ENCODE data around the gene TAS2R7.

TAS2R7 gene

DNA sequence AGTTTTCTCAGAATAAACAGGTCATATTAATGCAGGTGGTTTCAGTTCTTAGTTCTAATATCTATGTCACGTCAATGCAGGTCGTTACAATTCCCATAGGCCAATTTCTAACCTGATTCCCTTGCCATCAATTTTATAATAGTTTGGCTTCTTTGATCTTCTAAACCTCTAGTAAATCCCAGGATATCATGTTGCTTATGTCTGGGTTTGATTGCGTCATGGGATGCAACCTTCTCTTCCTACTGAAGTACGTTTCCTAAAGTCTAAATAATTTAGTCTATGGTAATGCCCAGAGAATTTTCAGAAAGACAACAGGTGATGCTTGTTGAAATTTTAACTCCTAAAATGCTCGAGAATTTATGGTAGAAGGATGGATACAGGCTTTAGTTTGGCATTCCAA lies 19.2 kb downstream of the TAS2R7 start:
- TF ChIP-seq, protein P1, sequence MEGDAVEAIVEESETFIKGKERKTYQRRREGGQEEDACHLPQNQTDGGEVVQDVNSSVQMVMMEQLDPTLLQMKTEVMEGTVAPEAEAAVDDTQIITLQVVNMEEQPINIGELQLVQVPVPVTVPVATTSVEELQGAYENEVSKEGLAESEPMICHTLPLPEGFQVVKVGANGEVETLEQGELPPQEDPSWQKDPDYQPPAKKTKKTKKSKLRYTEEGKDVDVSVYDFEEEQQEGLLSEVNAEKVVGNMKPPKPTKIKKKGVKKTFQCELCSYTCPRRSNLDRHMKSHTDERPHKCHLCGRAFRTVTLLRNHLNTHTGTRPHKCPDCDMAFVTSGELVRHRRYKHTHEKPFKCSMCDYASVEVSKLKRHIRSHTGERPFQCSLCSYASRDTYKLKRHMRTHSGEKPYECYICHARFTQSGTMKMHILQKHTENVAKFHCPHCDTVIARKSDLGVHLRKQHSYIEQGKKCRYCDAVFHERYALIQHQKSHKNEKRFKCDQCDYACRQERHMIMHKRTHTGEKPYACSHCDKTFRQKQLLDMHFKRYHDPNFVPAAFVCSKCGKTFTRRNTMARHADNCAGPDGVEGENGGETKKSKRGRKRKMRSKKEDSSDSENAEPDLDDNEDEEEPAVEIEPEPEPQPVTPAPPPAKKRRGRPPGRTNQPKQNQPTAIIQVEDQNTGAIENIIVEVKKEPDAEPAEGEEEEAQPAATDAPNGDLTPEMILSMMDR (conservative IDR thresholded peaks at IDR 0.05; ENCODE audit: low read length): no peak
- H3K4me3 ChIP-seq (ENCODE audit: low read length): no peak overlapping the region
- DNase-seq (ENCODE audit: low read depth): no peak

DNA sequence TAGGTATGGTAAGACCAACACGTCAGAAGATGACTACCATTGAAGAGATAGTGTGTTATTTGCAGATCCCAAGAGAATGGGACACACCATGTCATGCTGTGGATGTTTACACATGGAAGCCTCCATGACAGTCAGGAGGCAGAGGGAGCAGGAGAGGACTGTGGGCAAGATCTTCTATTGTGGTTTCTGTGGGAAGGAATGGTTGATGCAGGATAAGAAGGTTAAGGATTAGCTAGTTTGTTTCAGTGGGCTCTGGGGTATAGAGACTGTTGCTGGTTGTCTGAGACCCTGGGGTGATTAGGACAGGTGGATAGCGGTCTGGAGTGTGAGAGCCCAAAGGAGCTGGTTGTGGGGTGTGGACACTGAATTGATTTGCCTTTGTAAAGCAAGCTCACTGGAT lies 23.3 kb downstream of the TAS2R7 start:
- H3K4me3 ChIP-seq (ENCODE audit: low read length): no peak overlapping the region
- no peak for DNase-seq (ENCODE audit: low read depth)
- TF ChIP-seq, protein P1 (conservative IDR thresholded peaks at IDR 0.05; ENCODE audit: low read length): no peak

DNA sequence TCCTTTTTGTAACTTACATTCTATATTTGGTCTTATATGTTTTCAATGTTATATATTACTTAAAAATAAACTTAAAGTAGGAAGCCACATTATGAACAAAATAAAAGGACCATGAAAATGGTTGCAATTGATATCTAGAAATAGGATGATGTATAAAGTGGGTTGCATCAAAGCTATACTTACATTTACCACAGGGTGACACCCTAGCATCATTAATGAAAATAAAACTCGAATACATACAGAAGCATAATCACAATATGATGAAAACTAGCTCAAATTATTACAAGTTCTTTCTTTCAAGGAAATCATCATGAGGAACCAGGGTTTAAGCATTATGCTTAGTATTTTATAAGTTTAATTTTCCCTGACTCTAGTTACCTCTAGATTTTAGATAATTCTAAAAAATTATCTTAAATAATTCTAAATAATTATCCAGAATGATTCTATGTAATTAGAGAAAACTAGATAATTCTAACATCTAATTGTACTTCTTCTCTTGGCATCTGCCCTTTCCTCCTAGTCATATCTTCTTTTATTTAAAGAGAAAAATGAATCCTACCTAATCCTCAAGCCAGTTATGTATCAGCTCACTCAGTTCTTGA lies 31.2 kb downstream of the TAS2R7 start:
- TF ChIP-seq, protein P1 (conservative IDR thresholded peaks at IDR 0.05; ENCODE audit: low read length): peak; percentile 76
- DNase-seq (ENCODE audit: low read depth): peak; percentile 39
- H3K4me3 ChIP-seq (ENCODE audit: low read length): no peak overlapping the region

DNA sequence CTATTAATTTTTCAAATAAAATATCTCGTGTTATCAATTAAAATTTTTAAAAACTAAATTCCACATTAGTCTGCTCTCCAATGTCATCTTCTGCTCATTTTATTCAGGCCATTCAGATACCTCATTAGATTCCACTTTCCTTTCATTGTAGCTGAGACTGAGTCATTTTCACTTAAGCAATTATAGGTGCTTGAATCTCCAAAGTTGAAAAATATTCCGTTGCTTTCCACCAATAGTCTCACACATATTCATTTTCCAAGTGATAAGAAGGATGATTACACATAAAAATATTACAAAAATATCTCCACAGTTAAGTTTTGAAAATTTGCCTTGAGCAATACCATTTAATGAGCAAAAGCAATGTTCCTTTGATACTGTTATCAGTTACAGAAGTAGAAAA lies 42.8 kb downstream of the TAS2R7 start:
- TF ChIP-seq, protein P1 (conservative IDR thresholded peaks at IDR 0.05; ENCODE audit: low read length): no peak
- no peak for DNase-seq (ENCODE audit: low read depth)
- H3K4me3 ChIP-seq (ENCODE audit: low read length): no peak overlapping the region

DNA sequence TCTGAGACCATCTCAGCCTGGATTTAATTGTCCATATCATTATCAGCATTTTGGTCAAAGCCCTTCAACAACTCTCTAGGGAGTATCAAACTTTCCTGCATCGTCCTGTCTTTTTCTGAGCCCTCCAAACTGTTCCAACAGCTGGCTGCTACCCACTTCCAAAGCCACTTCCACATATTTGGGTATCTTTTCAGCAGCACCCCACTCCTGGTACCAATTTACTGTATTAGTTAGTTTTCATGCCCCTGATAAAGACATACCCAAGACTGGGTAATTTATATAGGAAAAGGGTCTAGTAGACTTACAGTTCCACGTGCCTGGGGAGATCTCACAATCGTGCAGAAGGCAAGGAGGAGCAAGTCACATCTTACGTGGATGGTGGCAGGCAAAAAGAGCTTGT lies 46.2 kb downstream of the TAS2R7 start:
- DNase-seq (ENCODE audit: low read depth): no peak
- H3K4me3 ChIP-seq (ENCODE audit: low read length): no peak overlapping the region

DNA sequence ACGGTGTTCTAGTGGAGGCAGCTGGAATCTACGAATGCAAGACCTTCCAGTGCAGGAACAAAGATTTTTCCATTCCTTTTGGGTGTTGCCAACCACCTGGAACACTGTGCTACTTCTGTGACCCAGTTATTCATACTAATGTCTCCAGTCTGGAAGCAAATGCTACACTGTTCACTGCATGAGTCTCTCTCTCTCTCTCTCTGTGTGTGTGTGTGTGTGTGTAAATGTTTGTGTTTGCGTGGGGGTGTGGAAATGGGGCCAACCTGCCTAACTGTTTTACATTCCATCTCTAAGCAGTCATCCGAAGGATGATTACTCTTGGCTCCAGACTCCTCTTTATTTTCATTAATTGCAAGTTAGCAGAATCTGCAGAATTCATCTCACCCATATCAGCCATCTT lies 49.4 kb downstream of the TAS2R7 start:
- peak; percentile 63 for DNase-seq (ENCODE audit: low read depth)
- H3K4me3 ChIP-seq (ENCODE audit: low read length): no peak overlapping the region
- TF ChIP-seq, protein P1 (conservative IDR thresholded peaks at IDR 0.05; ENCODE audit: low read length): no peak

More for the DNA sequence above, 46.2 kb downstream of the TAS2R7 start:
- TF ChIP-seq, protein P1 (conservative IDR thresholded peaks at IDR 0.05; ENCODE audit: low read length): no peak
